HEK293 (cell line): ENCODE measurements around the gene RFX2.

Experiments used
- BCL11A ChIP-seq: fragments of 450-650 bp; formaldehyde crosslinking; IDR thresholded peaks from 2 replicates; pipeline ENCODE4 v1.5.1; 2016; ENCODE audit warnings: low read depth, missing biosample characterization, missing genetic modification characterization
- BCL11B ChIP-seq: fragments of 450-650 bp; formaldehyde crosslinking; IDR thresholded peaks from 2 replicates; pipeline ENCODE4 v1.5.1; 2016; ENCODE audit warnings: low read depth, missing biosample characterization, missing genetic modification characterization
- GLI2 ChIP-seq: fragments of 450-650 bp; formaldehyde crosslinking; IDR thresholded peaks from 2 replicates; pipeline ENCODE4; 2017; ENCODE audit warnings: missing biosample characterization, missing genetic modification characterization, low read depth, borderline replicate concordance
- GLI4 ChIP-seq: fragments of 450-650 bp; formaldehyde crosslinking; IDR thresholded peaks from 2 replicates; pipeline ENCODE4 v1.5.1; 2016; ENCODE audit warnings: missing biosample characterization, missing genetic modification characterization
- KLF16 ChIP-seq: fragments of 450-650 bp; formaldehyde crosslinking; IDR thresholded peaks from 2 replicates; pipeline ENCODE4 v1.5.1; 2017; ENCODE audit warnings: missing biosample characterization, missing genetic modification characterization
- YY1 ChIP-seq: fragments of 450-650 bp; formaldehyde crosslinking; IDR thresholded peaks from 2 replicates; pipeline ENCODE4 v1.5.1; 2018; ENCODE audit warnings: missing biosample characterization, missing genetic modification characterization
- ZBTB1 ChIP-seq: fragments of 450-650 bp; formaldehyde crosslinking; IDR thresholded peaks from 2 replicates; pipeline ENCODE4 v1.5.1; 2016; ENCODE audit warnings: missing biosample characterization, missing genetic modification characterization
- ZBTB8A ChIP-seq: fragments of 450-650 bp; formaldehyde crosslinking; IDR thresholded peaks from 2 replicates; pipeline ENCODE4 v1.5.1; 2016; ENCODE audit warnings: missing biosample characterization, missing genetic modification characterization
- ZEB2 ChIP-seq: fragments of 450-650 bp; formaldehyde crosslinking; IDR thresholded peaks from 2 replicates; pipeline ENCODE4 v1.5.1; 2016; ENCODE audit warnings: missing biosample characterization, missing genetic modification characterization
- ZFP3 ChIP-seq: fragments of 450-650 bp; formaldehyde crosslinking; IDR thresholded peaks from 2 replicates; pipeline ENCODE4 v1.5.1; 2016; ENCODE audit warnings: low read depth, missing biosample characterization, missing genetic modification characterization
- ZFP41 ChIP-seq: fragments of 450-650 bp; formaldehyde crosslinking; IDR thresholded peaks from 2 replicates; pipeline ENCODE4 v1.5.1; 2016; ENCODE audit warnings: missing biosample characterization, missing genetic modification characterization, borderline replicate concordance
- ZNF155 ChIP-seq: fragments of 450-650 bp; formaldehyde crosslinking; IDR thresholded peaks from 2 replicates; pipeline ENCODE4 v1.5.1; 2016; ENCODE audit warnings: missing biosample characterization, missing genetic modification characterization
- ZNF184 ChIP-seq: fragments of 450-650 bp; IDR thresholded peaks from 2 replicates; pipeline ENCODE4 v1.5.1; 2018; ENCODE audit warnings: missing biosample characterization, mild to moderate bottlenecking, missing genetic modification characterization
- ZNF2 ChIP-seq: fragments of 450-650 bp; formaldehyde crosslinking; IDR thresholded peaks from 2 replicates; pipeline ENCODE4 v1.5.1; 2016; ENCODE audit warnings: missing biosample characterization, missing genetic modification characterization
- ZNF214 ChIP-seq: fragments of 450-650 bp; formaldehyde crosslinking; IDR thresholded peaks from 2 replicates; pipeline ENCODE4 v1.5.1; 2017; ENCODE audit warnings: missing biosample characterization, mild to moderate bottlenecking, missing genetic modification characterization, borderline replicate concordance
- ZNF23 ChIP-seq: fragments of 450-650 bp; formaldehyde crosslinking; IDR thresholded peaks from 2 replicates; pipeline ENCODE4 v1.5.1; 2016; ENCODE audit warnings: missing biosample characterization, missing genetic modification characterization, borderline replicate concordance
- ZNF266 ChIP-seq: fragments of 450-650 bp; formaldehyde crosslinking; IDR thresholded peaks from 2 replicates; pipeline ENCODE4 v1.5.1; 2016; ENCODE audit warnings: missing biosample characterization, missing genetic modification characterization, low read depth
- ZNF350 ChIP-seq: fragments of 450-650 bp; formaldehyde crosslinking; IDR thresholded peaks from 2 replicates; pipeline ENCODE4 v1.5.0; 2017; ENCODE audit warnings: missing biosample characterization, mild to moderate bottlenecking, missing genetic modification characterization
- ZNF423 ChIP-seq: fragments of 450-650 bp; formaldehyde crosslinking; IDR thresholded peaks from 2 replicates; pipeline ENCODE4 v1.5.1; 2016; ENCODE audit warnings: missing biosample characterization, missing genetic modification characterization
- ZNF521 ChIP-seq: fragments of 450-650 bp; formaldehyde crosslinking; IDR thresholded peaks from 2 replicates; pipeline ENCODE4 v1.5.1; 2017; ENCODE audit warnings: missing biosample characterization, mild to moderate bottlenecking, missing genetic modification characterization
- ZNF654 ChIP-seq: fragments of 450-650 bp; formaldehyde crosslinking; IDR thresholded peaks from 2 replicates; pipeline ENCODE4 v1.5.1; 2016; ENCODE audit warnings: low read depth, missing biosample characterization, missing genetic modification characterization
- ZNF701 ChIP-seq: fragments of 450-650 bp; formaldehyde crosslinking; IDR thresholded peaks from 2 replicates; pipeline ENCODE4 v1.5.1; 2016; ENCODE audit warnings: missing biosample characterization, missing genetic modification characterization
- ZNF768 ChIP-seq: fragments of 450-650 bp; formaldehyde crosslinking; IDR thresholded peaks from 2 replicates; pipeline ENCODE4 v1.5.1; 2018; ENCODE audit warnings: missing biosample characterization, mild to moderate bottlenecking, missing genetic modification characterization
- ZNF776 ChIP-seq: fragments of 450-650 bp; formaldehyde crosslinking; IDR thresholded peaks from 2 replicates; pipeline ENCODE4 v1.5.0; 2017; ENCODE audit warnings: missing biosample characterization, missing genetic modification characterization, borderline replicate concordance
- ZNF843 ChIP-seq: fragments of 450-650 bp; formaldehyde crosslinking; IDR thresholded peaks from 2 replicates; pipeline ENCODE4 v1.5.1; 2016; ENCODE audit warnings: missing biosample characterization, missing genetic modification characterization
- ZSCAN30 ChIP-seq: fragments of 450-650 bp; IDR thresholded peaks from 2 replicates; pipeline ENCODE4 v1.5.1; 2018; ENCODE audit warnings: missing biosample characterization, mild to moderate bottlenecking, missing genetic modification characterization, moderate library complexity
- TF ChIP-seq, protein P1 (sequence below): fragments of 450-650 bp; formaldehyde crosslinking; IDR thresholded peaks from 2 replicates; pipeline ENCODE4 v1.5.1; 2016; ENCODE audit warnings: missing biosample characterization, missing genetic modification characterization
- TF ChIP-seq, protein P2 (sequence below): fragments of 450-650 bp; formaldehyde crosslinking; IDR thresholded peaks from 2 replicates; pipeline ENCODE4 v1.5.1; 2017; ENCODE audit warnings: missing biosample characterization, missing genetic modification characterization
- TF ChIP-seq, protein P3 (sequence below): fragments of 450-650 bp; formaldehyde crosslinking; IDR thresholded peaks from 2 replicates; pipeline ENCODE4 v1.5.0; 2017; ENCODE audit warnings: missing biosample characterization, missing genetic modification characterization, borderline replicate concordance
- TF ChIP-seq, protein P4 (sequence below): fragments of 450-650 bp; formaldehyde crosslinking; IDR thresholded peaks from 2 replicates; pipeline ENCODE4 v1.5.1; 2016; ENCODE audit warnings: missing biosample characterization, missing genetic modification characterization
- TF ChIP-seq, protein P5 (sequence below): fragments of 450-650 bp; formaldehyde crosslinking; IDR thresholded peaks from 2 replicates; pipeline ENCODE4 v1.5.1; 2016; ENCODE audit warnings: missing biosample characterization, missing genetic modification characterization

The RFX2 gene

DNA sequence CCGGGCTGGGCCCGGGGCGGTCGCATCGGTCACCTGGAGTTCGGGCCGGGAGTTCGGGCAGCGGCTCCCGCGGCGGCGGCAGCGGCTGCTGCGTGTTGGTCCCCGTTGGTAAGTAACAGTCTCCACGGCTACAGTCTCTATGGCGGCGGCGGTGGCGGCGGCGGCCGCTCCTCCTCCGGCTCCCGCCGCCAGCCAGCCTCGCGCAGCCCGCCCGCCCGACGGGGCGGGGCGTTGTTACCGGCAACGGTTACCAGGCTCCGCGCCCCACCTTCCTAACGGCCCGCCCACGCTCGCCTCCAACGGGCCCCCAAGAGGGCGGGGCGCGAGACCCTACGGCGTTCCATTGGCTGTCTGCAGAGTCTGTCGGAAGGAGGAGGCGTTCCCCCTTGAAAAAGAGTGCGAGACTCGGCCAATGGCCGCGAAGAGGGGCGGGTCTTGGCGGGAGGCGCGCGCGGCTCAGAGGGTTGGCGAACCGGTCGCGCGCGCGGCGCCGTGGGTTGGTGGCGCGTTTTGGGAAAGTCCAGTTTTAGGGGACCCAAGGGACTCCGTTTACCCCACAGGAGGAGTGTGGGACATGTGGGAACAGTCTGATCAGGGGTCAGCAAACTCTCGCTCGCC, at the start of gene RFX2 (continued):
- TF ChIP-seq ZNF2 (tag by site-specific recombination) (no peak), ZFP3 (tag by site-specific recombination) (no peak), ZEB2 (tag by site-specific recombination) (peak; percentile 19; the same call in 1 of the 2 replicates), ZNF654 (tag by site-specific recombination) (no peak), ZNF214 (no peak), ZNF701 (tag by site-specific recombination) (no peak), ZNF843 (tag by site-specific recombination) (no peak), ZNF521 (no peak), ZSCAN30 (tag by site-specific recombination) (no peak), GLI2 (no peak), ZNF350 (tag by site-specific recombination) (no peak), ZNF776 (tag by site-specific recombination) (no peak), ZBTB8A (tag by site-specific recombination) (no peak), ZNF184 (peak; percentile 26; the same call in 1 of the 2 replicates), ZNF768 (tag by site-specific recombination) (no peak), BCL11A (tag by site-specific recombination) (no peak), BCL11B (tag by site-specific recombination) (no peak), ZFP41 (tag by site-specific recombination) (no peak), ZBTB1 (tag by site-specific recombination) (no peak), ZNF155 (tag by site-specific recombination) (no peak), YY1 (tag by site-specific recombination) (no peak), ZNF23 (tag by site-specific recombination) (no peak), ZNF266 (no peak), KLF16 (no peak), GLI4 (tag by site-specific recombination) (no peak), ZNF423 (tag by site-specific recombination) (no peak)
- TF ChIP-seq, protein P1, sequence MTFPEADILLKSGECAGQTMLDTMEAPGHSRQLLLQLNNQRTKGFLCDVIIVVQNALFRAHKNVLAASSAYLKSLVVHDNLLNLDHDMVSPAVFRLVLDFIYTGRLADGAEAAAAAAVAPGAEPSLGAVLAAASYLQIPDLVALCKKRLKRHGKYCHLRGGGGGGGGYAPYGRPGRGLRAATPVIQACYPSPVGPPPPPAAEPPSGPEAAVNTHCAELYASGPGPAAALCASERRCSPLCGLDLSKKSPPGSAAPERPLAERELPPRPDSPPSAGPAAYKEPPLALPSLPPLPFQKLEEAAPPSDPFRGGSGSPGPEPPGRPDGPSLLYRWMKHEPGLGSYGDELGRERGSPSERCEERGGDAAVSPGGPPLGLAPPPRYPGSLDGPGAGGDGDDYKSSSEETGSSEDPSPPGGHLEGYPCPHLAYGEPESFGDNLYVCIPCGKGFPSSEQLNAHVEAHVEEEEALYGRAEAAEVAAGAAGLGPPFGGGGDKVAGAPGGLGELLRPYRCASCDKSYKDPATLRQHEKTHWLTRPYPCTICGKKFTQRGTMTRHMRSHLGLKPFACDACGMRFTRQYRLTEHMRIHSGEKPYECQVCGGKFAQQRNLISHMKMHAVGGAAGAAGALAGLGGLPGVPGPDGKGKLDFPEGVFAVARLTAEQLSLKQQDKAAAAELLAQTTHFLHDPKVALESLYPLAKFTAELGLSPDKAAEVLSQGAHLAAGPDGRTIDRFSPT (tag by site-specific recombination), result no peak
- TF ChIP-seq, protein P2, sequence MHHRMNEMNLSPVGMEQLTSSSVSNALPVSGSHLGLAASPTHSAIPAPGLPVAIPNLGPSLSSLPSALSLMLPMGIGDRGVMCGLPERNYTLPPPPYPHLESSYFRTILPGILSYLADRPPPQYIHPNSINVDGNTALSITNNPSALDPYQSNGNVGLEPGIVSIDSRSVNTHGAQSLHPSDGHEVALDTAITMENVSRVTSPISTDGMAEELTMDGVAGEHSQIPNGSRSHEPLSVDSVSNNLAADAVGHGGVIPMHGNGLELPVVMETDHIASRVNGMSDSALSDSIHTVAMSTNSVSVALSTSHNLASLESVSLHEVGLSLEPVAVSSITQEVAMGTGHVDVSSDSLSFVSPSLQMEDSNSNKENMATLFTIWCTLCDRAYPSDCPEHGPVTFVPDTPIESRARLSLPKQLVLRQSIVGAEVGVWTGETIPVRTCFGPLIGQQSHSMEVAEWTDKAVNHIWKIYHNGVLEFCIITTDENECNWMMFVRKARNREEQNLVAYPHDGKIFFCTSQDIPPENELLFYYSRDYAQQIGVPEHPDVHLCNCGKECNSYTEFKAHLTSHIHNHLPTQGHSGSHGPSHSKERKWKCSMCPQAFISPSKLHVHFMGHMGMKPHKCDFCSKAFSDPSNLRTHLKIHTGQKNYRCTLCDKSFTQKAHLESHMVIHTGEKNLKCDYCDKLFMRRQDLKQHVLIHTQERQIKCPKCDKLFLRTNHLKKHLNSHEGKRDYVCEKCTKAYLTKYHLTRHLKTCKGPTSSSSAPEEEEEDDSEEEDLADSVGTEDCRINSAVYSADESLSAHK, result no peak
- TF ChIP-seq, protein P3, sequence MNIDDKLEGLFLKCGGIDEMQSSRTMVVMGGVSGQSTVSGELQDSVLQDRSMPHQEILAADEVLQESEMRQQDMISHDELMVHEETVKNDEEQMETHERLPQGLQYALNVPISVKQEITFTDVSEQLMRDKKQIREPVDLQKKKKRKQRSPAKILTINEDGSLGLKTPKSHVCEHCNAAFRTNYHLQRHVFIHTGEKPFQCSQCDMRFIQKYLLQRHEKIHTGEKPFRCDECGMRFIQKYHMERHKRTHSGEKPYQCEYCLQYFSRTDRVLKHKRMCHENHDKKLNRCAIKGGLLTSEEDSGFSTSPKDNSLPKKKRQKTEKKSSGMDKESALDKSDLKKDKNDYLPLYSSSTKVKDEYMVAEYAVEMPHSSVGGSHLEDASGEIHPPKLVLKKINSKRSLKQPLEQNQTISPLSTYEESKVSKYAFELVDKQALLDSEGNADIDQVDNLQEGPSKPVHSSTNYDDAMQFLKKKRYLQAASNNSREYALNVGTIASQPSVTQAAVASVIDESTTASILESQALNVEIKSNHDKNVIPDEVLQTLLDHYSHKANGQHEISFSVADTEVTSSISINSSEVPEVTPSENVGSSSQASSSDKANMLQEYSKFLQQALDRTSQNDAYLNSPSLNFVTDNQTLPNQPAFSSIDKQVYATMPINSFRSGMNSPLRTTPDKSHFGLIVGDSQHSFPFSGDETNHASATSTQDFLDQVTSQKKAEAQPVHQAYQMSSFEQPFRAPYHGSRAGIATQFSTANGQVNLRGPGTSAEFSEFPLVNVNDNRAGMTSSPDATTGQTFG (tag by site-specific recombination), result no peak
- TF ChIP-seq, protein P4, sequence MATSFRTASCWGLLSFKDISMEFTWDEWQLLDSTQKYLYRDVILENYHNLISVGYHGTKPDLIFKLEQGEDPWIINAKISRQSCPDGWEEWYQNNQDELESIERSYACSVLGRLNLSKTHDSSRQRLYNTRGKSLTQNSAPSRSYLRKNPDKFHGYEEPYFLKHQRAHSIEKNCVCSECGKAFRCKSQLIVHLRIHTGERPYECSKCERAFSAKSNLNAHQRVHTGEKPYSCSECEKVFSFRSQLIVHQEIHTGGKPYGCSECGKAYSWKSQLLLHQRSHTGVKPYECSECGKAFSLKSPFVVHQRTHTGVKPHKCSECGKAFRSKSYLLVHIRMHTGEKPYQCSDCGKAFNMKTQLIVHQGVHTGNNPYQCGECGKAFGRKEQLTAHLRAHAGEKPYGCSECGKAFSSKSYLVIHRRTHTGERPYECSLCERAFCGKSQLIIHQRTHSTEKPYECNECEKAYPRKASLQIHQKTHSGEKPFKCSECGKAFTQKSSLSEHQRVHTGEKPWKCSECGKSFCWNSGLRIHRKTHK (tag by site-specific recombination), result no peak
- TF ChIP-seq, protein P5, sequence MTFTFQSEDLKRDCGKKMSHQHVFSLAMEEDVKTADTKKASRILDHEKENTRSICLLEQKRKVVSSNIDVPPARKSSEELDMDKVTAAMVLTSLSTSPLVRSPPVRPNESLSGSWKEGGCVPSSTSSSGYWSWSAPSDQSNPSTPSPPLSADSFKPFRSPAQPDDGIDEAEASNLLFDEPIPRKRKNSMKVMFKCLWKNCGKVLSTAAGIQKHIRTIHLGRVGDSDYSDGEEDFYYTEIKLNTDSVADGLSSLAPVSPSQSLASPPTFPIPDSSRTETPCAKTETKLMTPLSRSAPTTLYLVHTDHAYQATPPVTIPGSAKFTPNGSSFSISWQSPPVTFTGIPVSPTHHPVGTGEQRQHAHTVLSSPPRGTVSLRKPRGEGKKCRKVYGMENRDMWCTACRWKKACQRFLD (tag by site-specific recombination), result no peak
